ENCODE results near the gene AAK1.

- no peak for TF ChIP-seq CTCF (IDR thresholded peaks at IDR 0.05)
- TF ChIP-seq POLR2A (IDR thresholded peaks at IDR 0.05), result no peak
Measured at GRCh38 chr2:69482471-69482870, 161.1 kb downstream of the AAK1 start.
